Right hindlimb (tissue), 1 donor: ENCODE results near the gene TAGAP.
"Not testable (repeated sequence)": the region's sequence is repeated elsewhere in the genome, so short reads cannot be mapped to it uniquely, and the experiment has no call there.

Experiments used
- DNase-seq: peaks from one replicate; pipeline ENCODE4 v3.0.0-alpha.2; 2018

The TAGAP gene

GRCh38 chr6:159043251-159043650 lies 1.5 kb downstream of the TAGAP start:
- no peak for DNase-seq

- DNase-seq, result no peak
Measured at GRCh38 chr6:159042826-159043181, 2.0 kb downstream of the TAGAP start.

GRCh38 chr6:159042003-159042825 lies 2.6 kb downstream of the TAGAP start:
- peak; percentile 63 for DNase-seq

- no peak for DNase-seq
Measured at GRCh38 chr6:159041181-159041580, 3.6 kb downstream of the TAGAP start.

GRCh38 chr6:159039885-159040258 lies 4.9 kb downstream of the TAGAP start:
- no peak for DNase-seq

GRCh38 chr6:159038914-159039884 lies 5.6 kb downstream of the TAGAP start:
- no peak for DNase-seq

- not testable (repeated sequence) for DNase-seq
Measured at GRCh38 chr6:159038318-159038717, 6.5 kb downstream of the TAGAP start.

- DNase-seq, result no peak
Measured at GRCh38 chr6:159037756-159038290, 7.0 kb downstream of the TAGAP start.

GRCh38 chr6:159036673-159037072 lies 8.1 kb downstream of the TAGAP start:
- no peak for DNase-seq

GRCh38 chr6:159035891-159036290 lies 8.9 kb downstream of the TAGAP start:
- DNase-seq, result no peak

GRCh38 chr6:159033160-159034049 lies 11.4 kb downstream of the TAGAP start:
- DNase-seq, result no peak

GRCh38 chr6:159031846-159032245 lies 12.9 kb downstream of the TAGAP start:
- no peak for DNase-seq

GRCh38 chr6:159030168-159030567 lies 14.6 kb downstream of the TAGAP start:
- DNase-seq, result no peak

GRCh38 chr6:159025224-159025623 lies 19.6 kb downstream of the TAGAP start:
- not testable (repeated sequence) for DNase-seq

GRCh38 chr6:159023893-159024292 lies 20.9 kb downstream of the TAGAP start:
- no peak for DNase-seq

GRCh38 chr6:159020011-159020410 lies 24.8 kb downstream of the TAGAP start:
- no peak for DNase-seq

- no peak for DNase-seq
Measured at GRCh38 chr6:159017757-159018559, 26.8 kb downstream of the TAGAP start.

- no peak for DNase-seq
Measured at GRCh38 chr6:159014406-159014805, 30.4 kb downstream of the TAGAP start.

- DNase-seq, result no peak
Measured at GRCh38 chr6:159013229-159013628, 31.6 kb downstream of the TAGAP start.

- no peak for DNase-seq
Measured at GRCh38 chr6:159012201-159012600, 32.6 kb downstream of the TAGAP start.

- DNase-seq, result not testable (repeated sequence)
Measured at GRCh38 chr6:159010037-159010612, 34.7 kb downstream of the TAGAP start.
